GM19025 (cell line): ENCODE data around the gene WNK1.
"Not testable (repeated sequence)": the region's sequence is repeated elsewhere in the genome, so short reads cannot be mapped to it uniquely, and the experiment has no call there.

Experiments used
- ATAC-seq: cut with Tn5 transposase; IDR thresholded peaks from one replicate; pipeline ENCODE4 v1.9.1; 2021; ENCODE audit warnings: mild to moderate bottlenecking, low read depth, moderate library complexity; ENCODE audit not compliant: unreplicated experiment

WNK1 gene

DNA sequence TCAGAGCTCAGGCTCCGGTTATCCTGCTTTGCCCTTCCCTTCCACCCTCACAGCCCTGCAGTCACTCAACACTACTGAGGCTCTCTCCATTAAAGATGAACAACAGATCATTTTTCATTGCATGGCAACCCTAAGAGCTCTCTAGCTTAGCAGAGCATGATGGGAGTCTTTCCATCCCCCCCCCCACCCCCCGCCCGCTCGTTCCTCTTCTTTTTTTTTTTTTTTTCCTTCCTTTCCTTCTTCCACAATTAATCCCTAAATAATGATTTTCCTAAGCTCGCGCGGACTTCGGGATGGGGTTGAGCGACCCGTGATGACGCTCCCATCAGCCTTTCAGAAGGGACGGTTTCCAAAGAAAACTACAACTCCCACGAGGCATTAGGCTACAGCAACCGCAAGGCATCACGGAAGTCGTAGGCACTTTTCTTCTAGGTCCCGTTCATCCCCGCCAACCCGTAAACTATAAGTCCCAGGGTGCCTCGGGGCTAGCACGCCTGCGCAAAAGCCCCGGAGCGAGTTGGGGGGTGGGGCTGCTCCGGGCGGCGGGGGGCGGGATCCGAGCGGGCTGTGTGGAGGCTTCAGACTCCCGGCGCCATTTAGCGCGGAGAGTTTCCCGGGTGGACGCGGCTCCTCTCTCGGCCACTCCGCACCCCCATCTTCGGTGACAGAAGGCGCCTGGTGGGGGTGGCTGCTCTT, at the start of gene WNK1:
TSS of gene WNK1 (plus strand) at position 581 of the 696 bp plus-strand sequence. CDS start 987 bp downstream, outside the sequence.
- peak; percentile 48 for ATAC-seq

DNA sequence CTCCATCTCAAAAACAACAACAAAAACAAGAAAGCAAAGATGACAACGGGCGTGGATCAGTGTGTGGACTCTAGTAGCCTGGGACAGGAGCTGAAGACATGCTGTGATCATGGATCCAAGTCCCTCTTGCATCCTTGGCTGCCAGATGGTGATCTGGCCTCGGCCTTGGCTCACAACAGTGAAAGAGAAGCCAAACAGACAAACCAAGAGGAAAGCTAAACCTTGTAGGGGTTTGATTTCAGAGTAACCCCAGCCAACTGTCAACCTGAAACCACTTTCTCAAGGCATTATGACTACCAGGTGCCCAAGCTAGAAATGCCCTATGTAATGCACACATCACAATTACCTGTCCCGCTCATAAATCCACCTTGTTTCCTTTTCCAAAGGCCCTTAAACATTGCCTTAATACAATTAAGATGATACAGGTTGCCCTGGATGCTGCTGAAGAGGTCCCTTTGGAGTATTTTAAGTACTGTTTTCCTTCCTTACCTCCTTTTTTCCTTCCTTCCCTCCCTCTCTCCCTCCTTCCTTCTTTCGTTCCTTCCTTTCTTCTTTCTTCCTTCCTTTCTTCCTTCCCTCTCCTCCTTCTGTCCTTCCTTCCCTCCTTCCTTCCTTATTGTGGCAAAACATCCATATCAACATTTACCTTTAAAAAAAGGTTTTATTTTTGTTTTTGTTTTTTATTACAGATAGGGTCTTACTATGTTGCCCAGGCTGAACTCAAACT, 47.7 kb upstream of the WNK1 start:
- no peak for ATAC-seq

DNA sequence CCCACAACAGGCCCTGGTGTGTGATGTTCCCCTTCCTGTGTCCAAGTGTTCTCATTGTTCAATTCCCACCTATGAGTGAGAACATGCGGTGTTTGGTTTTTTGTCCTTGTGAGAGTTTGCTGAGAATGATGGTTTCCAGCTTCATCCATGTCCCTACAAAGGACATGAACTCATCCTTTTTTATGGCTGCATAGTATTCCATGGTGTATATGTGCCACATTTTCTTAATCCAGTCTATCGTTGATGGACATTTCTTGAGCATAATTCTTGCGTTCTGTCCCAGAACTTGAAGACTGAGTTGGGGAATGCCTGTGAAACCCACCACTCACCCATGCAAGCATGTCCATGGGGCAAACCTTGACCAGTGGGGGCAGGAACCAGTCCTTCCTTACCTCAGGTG, 44.3 kb upstream of the WNK1 start:
- not testable (repeated sequence) for ATAC-seq

DNA sequence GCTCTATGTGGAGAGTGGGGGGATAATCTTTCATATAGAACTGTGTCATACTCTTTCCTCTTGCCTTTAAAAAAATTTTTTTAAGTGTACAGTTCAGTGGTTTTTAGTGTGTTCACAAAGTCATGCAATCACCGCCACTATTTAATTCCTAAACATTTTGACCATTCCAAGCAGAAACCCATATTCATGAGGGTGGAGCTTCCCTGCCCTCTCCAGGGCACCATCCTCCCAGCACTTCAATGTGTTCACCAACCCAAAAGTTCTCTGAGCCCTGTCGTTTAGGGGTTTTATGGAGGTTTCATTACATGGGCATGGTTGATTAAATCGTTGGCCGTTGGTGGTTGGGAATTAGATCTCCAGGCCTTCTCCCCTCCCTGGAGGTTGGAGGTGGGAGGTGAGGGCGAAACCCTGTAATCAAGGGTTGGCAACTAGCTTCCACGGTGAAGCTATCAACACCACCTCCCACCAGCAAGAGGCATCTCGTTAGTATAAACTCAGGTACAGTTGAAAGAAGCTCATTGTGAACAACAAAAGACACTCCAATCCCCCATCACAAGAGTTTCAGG, 42.8 kb upstream of the WNK1 start:
- no peak for ATAC-seq

DNA sequence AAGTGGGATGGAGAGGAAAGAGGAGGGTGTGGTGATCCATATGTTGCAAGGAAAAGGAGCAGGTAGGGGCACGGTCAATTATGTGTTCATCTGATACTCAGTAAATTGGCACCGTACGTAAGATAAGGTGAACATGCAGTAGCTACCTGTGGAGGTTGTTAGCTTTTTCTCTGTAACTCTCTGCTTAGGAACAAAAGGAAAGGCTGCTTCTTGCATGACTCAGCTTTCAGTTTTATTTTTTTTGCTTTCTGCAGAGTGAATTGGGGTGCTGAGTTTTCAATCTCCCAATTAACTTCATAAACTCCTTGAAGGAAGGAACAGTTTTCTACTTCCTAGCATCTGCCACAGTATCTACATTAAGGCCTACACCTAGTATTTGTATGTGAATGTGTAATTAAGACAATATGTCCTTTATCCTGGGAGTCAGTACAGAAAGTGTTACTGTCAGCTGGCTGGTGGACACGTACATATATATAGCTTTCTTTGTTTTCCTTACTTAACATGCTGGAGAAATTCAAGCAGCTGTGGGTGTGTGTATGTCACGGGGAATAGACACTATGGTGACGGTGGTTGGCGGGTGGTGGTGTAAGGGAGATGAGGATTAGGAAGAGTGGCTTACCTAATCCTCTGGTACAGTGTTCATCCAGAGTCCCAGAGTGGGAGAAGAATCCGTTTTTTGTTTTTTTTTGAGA, 40.1 kb upstream of the WNK1 start:
- no peak for ATAC-seq

DNA sequence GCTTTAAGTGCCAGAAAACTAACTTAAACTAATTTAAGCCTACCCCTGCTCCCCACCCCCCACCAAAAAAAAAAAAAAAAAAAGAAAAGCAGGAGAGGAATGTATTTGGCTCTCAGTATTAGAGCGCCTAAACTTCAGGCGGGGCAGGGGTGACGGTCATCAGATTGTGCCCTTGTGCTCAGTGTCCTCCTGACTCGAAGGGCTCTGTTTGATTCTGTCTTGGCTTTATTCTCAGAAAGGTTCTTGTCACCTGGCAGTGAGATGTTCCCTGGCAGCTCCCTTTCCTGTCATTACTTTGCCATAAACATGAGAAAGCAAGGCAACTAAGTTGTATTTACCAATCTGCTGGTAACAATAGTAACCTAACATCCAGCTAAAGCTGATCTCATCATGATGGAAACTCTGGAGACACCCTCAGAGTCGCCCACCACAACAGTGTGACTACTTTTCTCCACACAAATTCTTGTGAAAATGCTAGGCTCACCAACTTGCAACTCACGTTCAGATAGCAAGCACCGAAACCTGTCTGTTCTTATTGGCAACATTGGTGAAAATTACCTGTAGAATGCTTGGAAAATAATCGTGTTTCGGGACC, 39.0 kb upstream of the WNK1 start:
- no peak for ATAC-seq

DNA sequence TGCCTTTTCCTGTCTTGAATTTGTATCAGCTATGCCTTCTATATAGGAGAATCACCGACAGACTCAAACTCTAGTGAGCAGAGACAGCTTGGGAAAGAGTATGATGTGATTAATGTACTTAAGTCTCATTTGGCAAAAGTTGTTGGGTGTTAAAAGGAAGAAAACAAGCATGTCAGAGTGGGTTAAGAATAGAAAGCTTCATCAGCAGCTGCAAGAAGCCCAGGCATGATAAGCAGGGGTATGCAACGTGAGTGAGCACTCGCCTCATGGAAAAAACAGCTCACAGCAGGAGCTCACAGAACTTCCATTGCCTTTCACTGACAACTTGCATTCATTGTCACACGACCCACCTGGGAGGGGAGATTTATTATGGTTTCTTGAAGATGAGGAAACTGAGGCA, 35.9 kb upstream of the WNK1 start:
- ATAC-seq, result no peak

DNA sequence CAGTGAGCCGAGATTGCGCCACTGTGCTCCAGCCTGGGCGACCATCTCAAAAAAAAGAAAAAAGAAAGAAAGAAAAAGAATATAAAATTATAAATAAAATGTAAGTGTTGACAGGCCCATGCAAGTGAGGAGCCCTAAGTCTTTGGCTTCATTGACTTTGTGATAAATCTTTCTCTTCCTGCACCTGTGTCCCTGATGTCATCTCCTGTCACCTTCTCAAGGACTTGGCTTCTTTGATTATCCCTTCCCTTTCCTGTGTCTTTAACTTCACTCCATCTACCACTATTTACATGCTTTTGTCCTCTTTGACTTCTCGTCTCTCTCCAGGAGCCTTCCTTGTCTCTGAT, 33.6 kb upstream of the WNK1 start:
- ATAC-seq, result no peak

DNA sequence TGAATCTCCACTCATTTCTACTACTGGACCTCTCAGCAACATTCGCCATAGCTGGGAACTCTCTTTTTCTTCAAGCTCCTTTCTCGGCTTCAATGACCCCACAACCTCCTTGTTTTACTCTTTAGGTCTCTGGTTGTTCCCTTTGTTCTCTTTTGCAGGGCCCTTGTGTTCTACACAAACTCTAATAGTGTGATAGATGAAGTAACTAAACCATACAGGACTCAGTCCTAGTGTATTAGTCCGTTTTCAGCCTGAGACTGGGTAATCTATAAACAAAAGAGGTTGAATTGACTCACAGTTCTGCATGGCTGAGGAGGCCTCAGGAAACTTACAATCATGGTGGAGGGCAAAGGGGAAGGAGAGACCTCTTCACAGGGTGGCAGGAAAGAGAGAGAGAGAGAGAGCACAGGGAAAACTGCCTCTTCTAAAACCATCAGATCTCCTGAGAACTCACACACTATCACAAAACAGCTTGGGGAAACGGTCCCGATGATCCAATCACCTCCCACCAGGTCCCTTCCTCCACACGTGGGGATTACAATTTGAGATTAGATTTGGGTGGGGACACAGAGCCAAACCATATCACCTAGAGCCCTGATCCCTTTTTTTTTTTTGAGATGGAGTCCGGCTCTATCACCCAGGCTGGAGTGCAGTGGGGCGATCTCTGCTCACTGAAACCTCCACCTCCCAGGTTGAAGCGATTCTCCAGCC, 32.0 kb upstream of the WNK1 start:
- ATAC-seq, result no peak

DNA sequence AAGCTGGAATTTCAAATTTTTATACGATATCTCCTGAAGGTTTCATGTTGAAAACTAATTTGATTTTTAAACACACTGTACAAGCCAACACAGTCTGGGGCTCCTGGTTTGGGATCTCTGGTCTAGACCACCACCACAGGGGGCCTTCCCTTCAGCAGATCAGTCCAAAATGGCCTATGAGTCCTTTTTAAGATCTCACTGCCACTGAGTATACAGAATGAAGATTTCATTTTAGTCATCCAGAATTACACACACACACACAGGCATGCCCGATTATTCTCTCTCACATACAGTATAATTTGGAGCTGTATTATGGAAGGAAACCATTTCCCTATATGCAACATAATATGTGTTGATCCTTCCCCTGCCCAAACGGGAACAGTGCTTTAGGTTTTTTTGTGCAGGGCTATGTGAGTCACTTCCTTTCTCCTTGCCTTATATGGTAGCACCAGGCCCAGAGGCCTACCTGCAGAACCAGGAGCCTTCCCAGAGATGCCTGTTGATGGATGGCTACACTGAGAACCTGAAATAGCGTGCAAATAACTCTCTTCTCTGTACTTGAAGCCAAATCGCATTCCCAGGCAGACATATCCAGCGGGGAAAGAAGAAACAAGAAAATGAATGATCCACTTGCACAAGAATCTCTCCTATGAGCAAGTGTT, 28.1 kb upstream of the WNK1 start:
- ATAC-seq, result no peak

DNA sequence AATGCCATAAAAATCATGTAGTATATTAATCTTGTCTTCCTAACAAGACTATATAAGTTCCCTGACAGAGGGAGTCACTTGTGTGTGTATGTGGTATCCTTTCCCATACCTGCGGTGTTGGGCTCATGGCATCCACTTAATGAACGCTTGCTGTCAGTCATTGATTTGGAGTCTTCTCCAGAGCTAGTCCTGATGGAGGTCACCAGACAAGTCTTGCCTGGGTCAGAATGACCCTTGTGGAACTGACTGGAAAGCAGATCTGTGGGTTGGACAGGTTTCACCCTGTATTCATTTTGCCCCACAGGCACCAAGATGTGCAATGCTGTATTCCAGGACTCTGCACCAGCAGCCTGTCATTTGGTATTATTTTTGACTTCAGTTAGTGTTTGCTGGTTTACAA, 27.3 kb upstream of the WNK1 start:
- ATAC-seq, result no peak

DNA sequence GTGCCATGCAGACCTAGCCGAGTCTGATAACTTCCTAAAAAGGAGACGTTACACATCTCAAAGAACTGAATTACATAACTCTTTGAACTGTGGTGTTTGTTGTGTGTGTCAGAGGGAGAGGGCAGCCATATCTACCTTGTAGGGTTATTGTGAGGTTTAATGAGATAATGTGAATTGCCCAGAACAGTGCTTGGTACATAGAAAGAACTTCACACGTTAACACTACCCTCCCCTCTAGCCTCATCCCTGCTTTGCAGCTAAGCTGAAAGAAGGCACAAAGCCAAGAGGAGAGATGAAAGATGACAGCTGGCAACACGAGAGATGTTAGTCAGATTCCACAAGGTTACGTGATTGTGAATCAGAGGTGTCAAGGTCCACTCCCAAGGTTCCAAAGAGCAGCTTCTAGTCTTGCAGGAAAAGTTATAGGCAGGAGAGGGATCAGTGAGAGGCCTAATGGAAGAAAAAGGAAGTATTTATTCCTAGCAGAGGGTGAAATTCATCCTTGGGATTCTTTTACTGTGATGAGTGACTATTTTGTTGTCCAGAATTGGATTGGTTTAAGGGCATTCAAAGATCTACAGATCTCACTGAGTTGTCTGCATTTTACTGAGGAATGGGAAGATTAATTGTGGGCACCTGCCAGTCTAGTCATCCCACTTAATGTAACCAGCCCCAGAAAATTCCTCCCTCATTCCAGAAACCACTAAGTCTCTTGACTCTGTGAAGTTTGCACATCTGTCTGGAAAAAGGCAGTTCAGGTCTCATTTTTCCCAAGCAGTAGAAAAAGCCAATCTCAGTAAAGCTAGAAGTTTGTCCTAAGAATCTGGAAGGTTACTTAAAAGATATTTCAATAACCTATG, 25.9 kb upstream of the WNK1 start:
- ATAC-seq, result no peak

DNA sequence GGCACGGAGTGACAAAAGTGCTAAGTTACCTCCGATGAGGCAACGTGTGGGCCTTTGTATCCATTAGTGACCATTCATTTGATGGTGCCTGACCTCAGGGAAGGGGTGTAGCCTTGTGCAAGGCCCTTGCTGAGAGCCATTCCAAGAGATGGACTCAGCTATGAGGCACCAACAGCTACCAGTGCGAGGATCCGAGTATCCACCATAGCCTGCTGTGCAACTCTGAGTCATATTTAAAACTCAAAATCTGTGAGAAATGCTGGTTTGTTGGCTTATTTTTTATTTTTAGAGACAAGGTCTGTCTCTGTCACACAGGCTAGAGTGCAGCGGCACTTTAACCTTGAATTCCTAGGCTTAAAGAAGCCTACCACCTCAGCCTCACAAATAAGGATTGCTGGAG, 25.1 kb upstream of the WNK1 start:
- ATAC-seq, result no peak

DNA sequence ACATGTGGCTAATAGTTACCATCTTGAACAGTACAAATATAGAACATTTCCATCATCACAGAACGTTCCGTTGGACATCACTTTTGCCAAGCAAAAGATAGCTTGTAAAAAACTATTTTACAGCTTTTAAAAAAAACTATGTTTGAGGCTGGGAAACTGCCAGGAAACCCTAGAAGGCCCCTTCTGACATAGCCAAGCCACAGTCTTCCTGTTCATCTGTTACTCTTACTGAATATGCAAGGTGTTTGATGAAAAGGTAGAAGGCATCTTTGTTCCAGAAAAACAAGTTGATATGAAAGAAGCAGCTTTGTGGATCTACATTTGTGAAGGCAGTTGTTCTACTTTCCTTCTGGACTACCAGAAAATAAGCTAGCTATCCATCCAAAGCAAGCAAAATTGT, 23.6 kb upstream of the WNK1 start:
- no peak for ATAC-seq

DNA sequence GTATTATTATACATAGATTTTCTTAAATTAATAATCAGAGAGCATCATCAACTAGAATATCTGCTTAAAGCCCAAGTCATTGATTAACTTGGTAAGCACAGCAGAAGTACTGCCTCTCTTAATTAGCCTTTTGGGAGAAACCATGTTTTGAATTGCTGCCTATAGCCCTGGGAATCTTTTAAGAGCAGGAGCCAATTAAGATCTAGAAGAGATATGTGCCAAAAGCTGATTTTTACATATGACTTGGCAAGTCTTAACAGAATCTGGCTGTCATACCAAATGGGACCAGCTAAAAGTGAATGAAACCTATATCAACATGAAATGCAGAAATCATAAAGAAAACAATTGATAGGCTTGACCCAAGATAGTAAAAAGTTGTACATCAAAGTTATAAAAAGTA, 23.2 kb upstream of the WNK1 start:
- ATAC-seq, result no peak

DNA sequence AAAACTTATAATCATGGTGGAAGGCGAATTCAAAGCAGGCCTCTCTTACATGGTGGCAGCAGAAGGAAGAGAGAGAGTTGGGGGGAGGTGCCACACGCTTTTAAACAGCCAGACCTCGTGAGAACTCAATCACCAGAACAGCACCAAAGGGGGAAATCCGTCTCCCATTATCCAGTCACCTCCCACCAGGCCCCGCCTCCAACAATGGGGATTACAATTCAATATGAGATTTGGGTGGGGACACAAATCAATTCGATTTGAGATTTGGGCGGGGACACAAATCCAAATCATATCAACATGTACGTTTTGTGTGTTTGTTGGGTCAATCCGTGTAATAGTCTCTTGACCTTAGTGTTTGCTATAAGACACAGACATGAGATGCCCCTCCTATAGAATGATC, 21.8 kb upstream of the WNK1 start:
- ATAC-seq, result no peak

DNA sequence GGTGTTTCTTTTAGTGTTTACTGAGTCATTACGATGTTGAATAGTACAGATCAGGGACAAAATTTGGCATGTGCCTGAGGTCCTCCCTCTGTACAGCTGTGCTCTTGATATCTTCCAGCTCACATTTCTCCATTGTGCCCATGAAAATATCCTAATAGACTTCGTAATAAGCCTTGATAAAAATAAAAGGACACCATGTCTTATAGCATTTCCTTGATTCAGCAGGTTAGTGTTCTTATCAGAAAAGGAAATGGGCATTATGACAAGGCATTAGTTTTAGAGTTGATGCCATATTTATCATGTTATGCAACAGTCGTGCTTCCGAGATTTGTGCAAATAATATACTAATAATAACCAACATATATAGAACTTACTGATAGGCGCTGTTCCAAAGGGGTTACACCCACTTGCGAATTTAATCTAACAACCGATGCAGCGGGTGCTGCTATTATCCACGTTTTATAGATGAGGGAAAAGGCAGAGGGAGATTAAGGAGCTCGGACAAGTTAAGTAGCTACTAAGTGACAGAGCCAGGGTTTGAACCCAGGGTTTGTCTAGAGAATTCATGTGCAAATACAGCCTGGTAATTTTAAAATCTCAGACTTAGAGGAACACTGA, 15.1 kb upstream of the WNK1 start:
- ATAC-seq, result no peak

DNA sequence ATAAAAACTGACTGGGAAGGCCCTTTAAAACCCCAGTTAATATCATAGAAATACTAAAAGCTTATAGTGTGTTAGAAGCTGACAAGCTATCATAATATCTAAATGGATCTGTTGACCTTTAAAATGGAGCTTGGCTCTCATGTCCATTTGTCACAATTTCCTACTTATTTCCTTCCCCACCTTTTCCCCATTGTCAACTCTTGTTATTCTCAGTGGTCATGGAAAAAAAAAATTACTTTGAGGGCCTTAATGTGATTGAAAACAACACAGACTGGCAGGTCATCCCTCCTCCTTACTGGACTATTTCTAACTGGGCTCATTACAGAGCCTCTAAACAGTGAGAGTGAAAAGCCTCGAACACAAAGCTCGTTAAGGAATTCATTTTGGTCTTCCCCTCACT, 13.7 kb upstream of the WNK1 start:
- ATAC-seq, result no peak

DNA sequence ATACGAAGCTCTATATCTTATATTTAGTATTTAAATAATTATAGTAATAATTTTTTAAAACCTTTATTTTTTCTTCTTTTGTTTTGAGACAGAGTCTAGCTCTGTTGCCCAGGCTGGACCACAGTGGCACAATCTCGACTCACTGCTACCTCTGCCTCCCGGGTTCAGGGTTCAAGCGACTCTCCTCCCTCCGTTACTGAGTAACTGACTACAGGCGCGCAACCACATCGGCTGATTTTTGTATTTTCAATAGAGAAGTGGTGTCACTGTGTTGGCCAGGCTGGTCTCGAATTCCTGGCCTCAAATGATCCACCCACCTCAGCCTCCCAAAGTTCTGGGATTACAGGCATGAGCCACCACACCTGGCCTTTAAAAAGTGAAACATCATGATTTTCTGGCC, 13.0 kb upstream of the WNK1 start:
- no peak for ATAC-seq
